GM18526 (cell line): ENCODE data around the gene RAB14.

Experiments used
- POLR2A ChIP-seq: IDR thresholded peaks from 3 replicates; pipeline ENCODE4 v1.6.1; 2011; ENCODE audit not compliant: insufficient read length; ENCODE audit errors: extremely low read depth

RAB14 gene

GRCh38 chr9:121168052-121168451 is 33.6 kb downstream of the RAB14 start:
- TF ChIP-seq POLR2A, result no peak

- no peak for TF ChIP-seq POLR2A
Measured at GRCh38 chr9:121160025-121160424, 41.6 kb downstream of the RAB14 start.

GRCh38 chr9:121157939-121158338 is 43.7 kb downstream of the RAB14 start:
- TF ChIP-seq POLR2A, result no peak

- no peak for TF ChIP-seq POLR2A
Measured at GRCh38 chr9:121156263-121156731, 45.4 kb downstream of the RAB14 start.

GRCh38 chr9:121154782-121155181 is 46.9 kb downstream of the RAB14 start:
- no peak for TF ChIP-seq POLR2A

GRCh38 chr9:121153642-121154041 is 48.0 kb downstream of the RAB14 start:
- TF ChIP-seq POLR2A, result no peak

- TF ChIP-seq POLR2A, result no peak
Measured at GRCh38 chr9:121150188-121150587, 51.5 kb downstream of the RAB14 start.

- no peak for TF ChIP-seq POLR2A
Measured at GRCh38 chr9:121144482-121144881, 57.2 kb downstream of the RAB14 start.

GRCh38 chr9:121143771-121144170 is 57.9 kb downstream of the RAB14 start:
- TF ChIP-seq POLR2A, result no peak

GRCh38 chr9:121141706-121142105 is 60.0 kb downstream of the RAB14 start:
- no peak for TF ChIP-seq POLR2A

GRCh38 chr9:121141306-121141705 is 60.4 kb downstream of the RAB14 start:
- TF ChIP-seq POLR2A, result no peak

- no peak for TF ChIP-seq POLR2A
Measured at GRCh38 chr9:121140162-121140561, 61.5 kb downstream of the RAB14 start.

GRCh38 chr9:121138973-121139372 is 62.7 kb downstream of the RAB14 start:
- TF ChIP-seq POLR2A, result no peak

GRCh38 chr9:121138561-121138960 is 63.1 kb downstream of the RAB14 start:
- TF ChIP-seq POLR2A, result no peak

GRCh38 chr9:121135642-121136041 is 66.0 kb downstream of the RAB14 start:
- TF ChIP-seq POLR2A, result no peak

GRCh38 chr9:121133104-121133816 is 68.4 kb downstream of the RAB14 start:
- no peak for TF ChIP-seq POLR2A
